Measurements from ENCODE around the gene ZBTB24.

The ZBTB24 gene

DNA sequence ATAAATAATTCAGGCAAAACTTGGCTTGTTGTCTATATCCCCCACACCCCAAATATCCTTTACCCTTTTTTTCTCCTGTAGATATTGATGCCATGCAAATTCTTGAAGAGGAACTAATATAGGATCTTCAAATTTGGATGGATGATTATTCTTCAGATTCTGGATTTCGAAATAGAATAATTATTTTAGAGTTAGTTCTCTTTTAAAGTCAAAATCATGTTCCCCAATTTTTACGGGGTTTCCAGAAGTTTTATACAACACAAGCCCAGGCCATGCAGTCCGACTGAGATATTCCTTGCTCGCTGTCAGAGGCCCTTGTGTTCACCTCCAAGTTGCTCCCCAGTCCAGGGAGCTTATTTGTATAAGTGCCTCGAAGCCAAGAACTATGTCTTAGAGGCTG is 47.0 kb downstream of the ZBTB24 start:
- no peak for DNase-seq (ENCODE audit: low read depth)
- TF ChIP-seq POLR2A (IDR thresholded peaks at IDR 0.05; ENCODE audit: extremely low read depth, insufficient read length) (no peak), MYC (IDR thresholded peaks at IDR 0.05; ENCODE audit: low read depth, low read length) (no peak), MAX (IDR thresholded peaks at IDR 0.05; ENCODE audit: low read depth, low read length) (no peak)
- H3K4me3 ChIP-seq (ENCODE audit: low read depth, low read length), result no peak overlapping the region

- no peak for TF ChIP-seq MAX (IDR thresholded peaks at IDR 0.05; ENCODE audit: low read depth, low read length)
- TF ChIP-seq MYC (IDR thresholded peaks at IDR 0.05; ENCODE audit: low read depth, low read length), result no peak
- TF ChIP-seq POLR2A (IDR thresholded peaks at IDR 0.05; ENCODE audit: extremely low read depth, insufficient read length), result no peak
- TF ChIP-seq, protein P1, sequence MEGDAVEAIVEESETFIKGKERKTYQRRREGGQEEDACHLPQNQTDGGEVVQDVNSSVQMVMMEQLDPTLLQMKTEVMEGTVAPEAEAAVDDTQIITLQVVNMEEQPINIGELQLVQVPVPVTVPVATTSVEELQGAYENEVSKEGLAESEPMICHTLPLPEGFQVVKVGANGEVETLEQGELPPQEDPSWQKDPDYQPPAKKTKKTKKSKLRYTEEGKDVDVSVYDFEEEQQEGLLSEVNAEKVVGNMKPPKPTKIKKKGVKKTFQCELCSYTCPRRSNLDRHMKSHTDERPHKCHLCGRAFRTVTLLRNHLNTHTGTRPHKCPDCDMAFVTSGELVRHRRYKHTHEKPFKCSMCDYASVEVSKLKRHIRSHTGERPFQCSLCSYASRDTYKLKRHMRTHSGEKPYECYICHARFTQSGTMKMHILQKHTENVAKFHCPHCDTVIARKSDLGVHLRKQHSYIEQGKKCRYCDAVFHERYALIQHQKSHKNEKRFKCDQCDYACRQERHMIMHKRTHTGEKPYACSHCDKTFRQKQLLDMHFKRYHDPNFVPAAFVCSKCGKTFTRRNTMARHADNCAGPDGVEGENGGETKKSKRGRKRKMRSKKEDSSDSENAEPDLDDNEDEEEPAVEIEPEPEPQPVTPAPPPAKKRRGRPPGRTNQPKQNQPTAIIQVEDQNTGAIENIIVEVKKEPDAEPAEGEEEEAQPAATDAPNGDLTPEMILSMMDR (IDR thresholded peaks at IDR 0.05; ENCODE audit: low read depth, low read length), result no peak
- DNase-seq (ENCODE audit: low read depth), result no peak
- H3K4me3 ChIP-seq (ENCODE audit: low read depth, low read length), result no peak overlapping the region
Measured at GRCh38 chr6:109434456-109434855, 48.6 kb downstream of the ZBTB24 start.

GRCh38 chr6:109429496-109429895 is 53.5 kb downstream of the ZBTB24 start:
- no peak overlapping the region for H3K4me3 ChIP-seq (ENCODE audit: low read depth, low read length)
- no peak for DNase-seq (ENCODE audit: low read depth)
- TF ChIP-seq, protein P1 (IDR thresholded peaks at IDR 0.05; ENCODE audit: low read depth, low read length), result no peak
- TF ChIP-seq MAX (IDR thresholded peaks at IDR 0.05; ENCODE audit: low read depth, low read length) (no peak), POLR2A (IDR thresholded peaks at IDR 0.05; ENCODE audit: extremely low read depth, insufficient read length) (no peak), MYC (IDR thresholded peaks at IDR 0.05; ENCODE audit: low read depth, low read length) (no peak)

- no peak for DNase-seq (ENCODE audit: low read depth)
- TF ChIP-seq POLR2A (IDR thresholded peaks at IDR 0.05; ENCODE audit: extremely low read depth, insufficient read length) (no peak), MAX (IDR thresholded peaks at IDR 0.05; ENCODE audit: low read depth, low read length) (no peak), MYC (IDR thresholded peaks at IDR 0.05; ENCODE audit: low read depth, low read length) (no peak)
- TF ChIP-seq, protein P1 (IDR thresholded peaks at IDR 0.05; ENCODE audit: low read depth, low read length), result no peak
- no peak overlapping the region for H3K4me3 ChIP-seq (ENCODE audit: low read depth, low read length)
Measured at GRCh38 chr6:109428889-109429477, 54.0 kb downstream of the ZBTB24 start.

DNA sequence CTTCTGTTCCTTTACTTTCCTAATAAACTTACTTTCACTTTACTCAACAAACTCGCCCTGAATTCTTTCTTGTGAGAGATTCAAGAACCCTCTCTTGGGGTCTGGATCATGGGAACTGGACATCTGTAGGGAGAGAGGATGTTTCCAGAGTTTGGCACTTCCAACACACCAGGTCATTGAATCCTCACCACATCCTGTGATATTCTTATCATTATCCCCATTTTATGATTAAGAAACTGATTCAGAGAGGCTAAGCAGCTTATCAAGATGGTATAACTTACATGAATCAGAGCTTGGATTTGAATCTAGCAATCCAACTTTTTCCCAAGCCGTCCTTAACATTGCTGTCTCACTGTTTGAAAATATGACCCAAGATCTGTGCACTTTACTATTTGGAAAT is 58.1 kb downstream of the ZBTB24 start:
- DNase-seq (ENCODE audit: low read depth), result no peak
- TF ChIP-seq, protein P1 (IDR thresholded peaks at IDR 0.05; ENCODE audit: low read depth, low read length), result no peak
- no peak for TF ChIP-seq MAX (IDR thresholded peaks at IDR 0.05; ENCODE audit: low read depth, low read length)
- no peak for TF ChIP-seq MYC (IDR thresholded peaks at IDR 0.05; ENCODE audit: low read depth, low read length)
- TF ChIP-seq POLR2A (IDR thresholded peaks at IDR 0.05; ENCODE audit: extremely low read depth, insufficient read length), result no peak

GRCh38 chr6:109421184-109421583 is 61.8 kb downstream of the ZBTB24 start:
- TF ChIP-seq, protein P1 (IDR thresholded peaks at IDR 0.05; ENCODE audit: low read depth, low read length), result no peak
- TF ChIP-seq MAX (IDR thresholded peaks at IDR 0.05; ENCODE audit: low read depth, low read length) (no peak), MYC (IDR thresholded peaks at IDR 0.05; ENCODE audit: low read depth, low read length) (no peak), POLR2A (IDR thresholded peaks at IDR 0.05; ENCODE audit: extremely low read depth, insufficient read length) (no peak)
- DNase-seq (ENCODE audit: low read depth), result no peak

More for the DNA sequence above, 58.1 kb downstream of the ZBTB24 start:
- no peak overlapping the region for H3K4me3 ChIP-seq (ENCODE audit: low read depth, low read length)

More at GRCh38 chr6:109421184-109421583, 61.8 kb downstream of the ZBTB24 start:
- H3K4me3 ChIP-seq (ENCODE audit: low read depth, low read length), result no peak overlapping the region
